Measurements from ENCODE around the gene NABP1. TPM values are rescaled to one million over a fixed set of nuclear protein-coding genes. Genes with fewer than 3 reads are reported as not detected.
A peak's percentile ranks its signal among the peaks of the same experiment; 100 is the strongest.

NABP1 gene
- total and polyA plus RNA-seq, 10 of the 15 experiments (the other 5 are each of a cell fraction or from before 2014, with no cell fraction given), result 22.9 to 65.7 (median 39.9) TPM

- TF ChIP-seq CTCF (IDR thresholded peaks at IDR 0.05 in 2 of 3, conservative IDR thresholded peaks at IDR 0.05 in 1 of 3; ENCODE audit: control insufficient read depth in 2 of 3, extremely low read depth in 1 of 3, insufficient read depth in 1 of 3, low read depth in 3 of 3, low read length in 3 of 3) (no peak), NFXL1 (IDR thresholded peaks at IDR 0.05; ENCODE audit: borderline replicate concordance) (no peak), TCF3 (IDR thresholded peaks at IDR 0.05; ENCODE audit: borderline replicate concordance, insufficient read depth, low read depth, low read length) (peak; percentile 72), ZNF622 (IDR thresholded peaks at IDR 0.05) (no peak), RAD51 (IDR thresholded peaks at IDR 0.05) (no peak), POLR2AphosphoS5 (IDR thresholded peaks at IDR 0.05; ENCODE audit: low read length) (peak; percentile 100), EGR1 (IDR thresholded peaks at IDR 0.05; ENCODE audit: borderline replicate concordance in 1 of 2, low read depth in 2 of 2, low read length in 2 of 2) (peak; percentile 67 to 73), BRCA1 (IDR thresholded peaks at IDR 0.05; ENCODE audit: low read depth, low read length) (no peak), BHLHE40 (IDR thresholded peaks at IDR 0.05; ENCODE audit: borderline replicate concordance in 1 of 2, low read depth in 2 of 2, low read length in 1 of 2) (peak; percentile 58 to 92; a peak in 3 of 4 replicates), MTA2 (IDR thresholded peaks at IDR 0.05; ENCODE audit: low read depth) (peak; percentile 5; the same call in 1 of the 2 replicates), PAX8 (IDR thresholded peaks at IDR 0.05) (no peak), ETV6 (conservative IDR thresholded peaks at IDR 0.05 in 1 of 2, IDR thresholded peaks at IDR 0.05 in 1 of 2; ENCODE audit: borderline replicate concordance in 1 of 2, low read depth in 1 of 2) (peak in 1 of 2 experiments; percentile 43; a peak in 1 of 4 replicates), WRNIP1 (IDR thresholded peaks at IDR 0.05; ENCODE audit: borderline replicate concordance, low read depth, low read length) (no peak), CBX3 (IDR thresholded peaks at IDR 0.05; ENCODE audit: borderline replicate concordance, low read depth) (no peak), HCFC1 (IDR thresholded peaks at IDR 0.05; ENCODE audit: low read length) (no peak), LARP7 (IDR thresholded peaks at IDR 0.05) (peak; percentile 30; the same call in 1 of the 2 replicates), MYB (IDR thresholded peaks at IDR 0.05; ENCODE audit: borderline replicate concordance, low read depth, low read length) (no peak), IKZF2 (IDR thresholded peaks at IDR 0.05) (peak; percentile 6 to 67; a peak in 3 of 4 replicates), RELA (IDR thresholded peaks at IDR 0.05; ENCODE audit: borderline replicate concordance, partially characterized antibody) (peak; percentile 51), ZBED1 (IDR thresholded peaks at IDR 0.05; ENCODE audit: borderline replicate concordance) (peak; percentile 84), ZNF24 (IDR thresholded peaks at IDR 0.05) (no peak), SP1 (IDR thresholded peaks at IDR 0.05; ENCODE audit: low read depth, low read length) (peak; percentile 83)
- TF ChIP-seq, protein P1, sequence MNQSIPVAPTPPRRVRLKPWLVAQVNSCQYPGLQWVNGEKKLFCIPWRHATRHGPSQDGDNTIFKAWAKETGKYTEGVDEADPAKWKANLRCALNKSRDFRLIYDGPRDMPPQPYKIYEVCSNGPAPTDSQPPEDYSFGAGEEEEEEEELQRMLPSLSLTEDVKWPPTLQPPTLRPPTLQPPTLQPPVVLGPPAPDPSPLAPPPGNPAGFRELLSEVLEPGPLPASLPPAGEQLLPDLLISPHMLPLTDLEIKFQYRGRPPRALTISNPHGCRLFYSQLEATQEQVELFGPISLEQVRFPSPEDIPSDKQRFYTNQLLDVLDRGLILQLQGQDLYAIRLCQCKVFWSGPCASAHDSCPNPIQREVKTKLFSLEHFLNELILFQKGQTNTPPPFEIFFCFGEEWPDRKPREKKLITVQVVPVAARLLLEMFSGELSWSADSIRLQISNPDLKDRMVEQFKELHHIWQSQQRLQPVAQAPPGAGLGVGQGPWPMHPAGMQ (IDR thresholded peaks at IDR 0.05; ENCODE audit: borderline replicate concordance), result no peak
- TF ChIP-seq, protein P2, sequence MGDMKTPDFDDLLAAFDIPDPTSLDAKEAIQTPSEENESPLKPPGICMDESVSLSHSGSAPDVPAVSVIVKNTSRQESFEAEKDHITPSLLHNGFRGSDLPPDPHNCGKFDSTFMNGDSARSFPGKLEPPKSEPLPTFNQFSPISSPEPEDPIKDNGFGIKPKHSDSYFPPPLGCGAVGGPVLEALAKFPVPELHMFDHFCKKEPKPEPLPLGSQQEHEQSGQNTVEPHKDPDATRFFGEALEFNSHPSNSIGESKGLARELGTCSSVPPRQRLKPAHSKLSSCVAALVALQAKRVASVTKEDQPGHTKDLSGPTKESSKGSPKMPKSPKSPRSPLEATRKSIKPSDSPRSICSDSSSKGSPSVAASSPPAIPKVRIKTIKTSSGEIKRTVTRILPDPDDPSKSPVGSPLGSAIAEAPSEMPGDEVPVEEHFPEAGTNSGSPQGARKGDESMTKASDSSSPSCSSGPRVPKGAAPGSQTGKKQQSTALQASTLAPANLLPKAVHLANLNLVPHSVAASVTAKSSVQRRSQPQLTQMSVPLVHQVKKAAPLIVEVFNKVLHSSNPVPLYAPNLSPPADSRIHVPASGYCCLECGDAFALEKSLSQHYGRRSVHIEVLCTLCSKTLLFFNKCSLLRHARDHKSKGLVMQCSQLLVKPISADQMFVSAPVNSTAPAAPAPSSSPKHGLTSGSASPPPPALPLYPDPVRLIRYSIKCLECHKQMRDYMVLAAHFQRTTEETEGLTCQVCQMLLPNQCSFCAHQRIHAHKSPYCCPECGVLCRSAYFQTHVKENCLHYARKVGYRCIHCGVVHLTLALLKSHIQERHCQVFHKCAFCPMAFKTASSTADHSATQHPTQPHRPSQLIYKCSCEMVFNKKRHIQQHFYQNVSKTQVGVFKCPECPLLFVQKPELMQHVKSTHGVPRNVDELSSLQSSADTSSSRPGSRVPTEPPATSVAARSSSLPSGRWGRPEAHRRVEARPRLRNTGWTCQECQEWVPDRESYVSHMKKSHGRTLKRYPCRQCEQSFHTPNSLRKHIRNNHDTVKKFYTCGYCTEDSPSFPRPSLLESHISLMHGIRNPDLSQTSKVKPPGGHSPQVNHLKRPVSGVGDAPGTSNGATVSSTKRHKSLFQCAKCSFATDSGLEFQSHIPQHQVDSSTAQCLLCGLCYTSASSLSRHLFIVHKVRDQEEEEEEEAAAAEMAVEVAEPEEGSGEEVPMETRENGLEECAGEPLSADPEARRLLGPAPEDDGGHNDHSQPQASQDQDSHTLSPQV (IDR thresholded peaks at IDR 0.05), result no peak
These were observed at the start of gene NABP1 (continued) for GRCh38 chr2:191677646-191678436.
